Epithelial cell of esophagus (primary cell): ENCODE measurements around the gene ALDOA.

ENCODE experiments used
- DNase-seq: peaks from one replicate; pipeline ENCODE4 v3.0.0; 2010; ENCODE audit warnings: low read depth
- H3K4me3 ChIP-seq: 2 replicates; pipeline ENCODE4 v1.5.1; 2011; ENCODE audit warnings: mild to moderate bottlenecking, low read length, control low read depth
- CTCF ChIP-seq: IDR thresholded peaks from 2 replicates; pipeline ENCODE4 v1.5.1; 2011; ENCODE audit warnings: low read depth, mild to moderate bottlenecking, low read length, control low read depth, inconsistent platforms; ENCODE audit not compliant: insufficient read depth; ENCODE audit errors: missing control alignments

Gene ALDOA

DNA sequence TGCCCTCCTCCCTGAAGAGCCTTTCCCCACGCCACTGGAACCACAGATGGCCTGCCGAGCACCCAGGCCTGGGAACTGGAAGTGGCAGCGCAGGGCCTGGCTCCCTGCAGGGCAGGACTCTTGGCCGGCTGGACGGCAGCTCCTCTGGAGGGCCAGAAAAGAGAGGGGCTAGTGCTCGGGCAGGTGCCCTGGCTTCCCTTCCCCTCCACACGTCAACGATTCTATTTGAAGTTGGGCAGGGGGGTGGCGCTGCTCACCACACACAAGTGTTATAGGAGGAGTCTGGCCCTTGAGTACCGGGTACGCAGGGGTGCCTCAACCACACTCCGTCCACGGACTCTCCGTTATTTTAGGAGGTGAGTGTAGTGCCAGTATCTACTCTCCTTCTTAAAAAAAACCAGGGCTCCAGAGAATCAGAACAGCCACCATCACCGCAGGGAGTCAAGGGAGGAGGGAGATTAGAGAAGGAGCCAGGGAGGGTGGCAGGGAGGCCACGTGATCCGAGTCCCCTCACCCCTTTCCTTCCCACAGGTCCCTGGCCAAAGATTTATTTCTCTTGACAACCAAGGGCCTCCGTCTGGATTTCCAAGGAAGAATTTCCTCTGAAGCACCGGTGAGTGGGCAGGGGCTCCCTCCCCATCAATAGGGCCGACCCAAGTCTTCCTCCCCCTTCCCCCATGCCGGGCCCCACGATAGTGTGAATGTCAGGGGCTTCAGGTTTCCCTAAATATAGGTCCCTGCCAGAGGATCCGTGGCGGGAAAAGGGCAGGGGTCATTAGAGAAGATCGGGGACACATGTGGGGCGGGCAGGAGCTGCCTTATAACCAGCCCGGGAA is 1.4 kb upstream of the ALDOA start:
- peak; percentile 31 for TF ChIP-seq CTCF
- H3K4me3 ChIP-seq: peak overlapping the region; percentile 96
- peak; percentile 56 for DNase-seq

DNA sequence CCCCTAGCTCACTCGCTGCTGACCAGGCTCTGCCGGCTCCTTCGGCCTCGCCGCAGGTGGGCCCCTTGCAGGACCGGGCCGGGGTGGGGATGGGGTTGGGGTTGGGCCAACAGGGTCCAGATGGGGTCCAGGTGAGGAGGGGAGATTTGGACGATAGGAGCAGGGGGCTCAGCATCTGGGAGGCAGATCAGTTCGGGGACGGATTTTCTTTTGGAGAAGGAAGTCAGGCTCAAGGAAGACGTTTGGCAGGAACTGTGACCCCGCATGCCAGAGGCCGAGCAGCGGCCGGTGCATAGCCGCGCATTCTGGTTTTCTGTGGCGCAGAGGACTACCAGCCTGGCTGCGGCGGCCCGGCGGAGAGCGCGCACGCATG is 845 bp upstream of the ALDOA start:
- DNase-seq: no peak
- H3K4me3 ChIP-seq: peak overlapping the region; percentile 96
- TF ChIP-seq CTCF: no peak

GRCh38 chr16:30065943-30066760 is 592 bp downstream of the ALDOA start:
- DNase-seq: peak; percentile 66
- no peak for TF ChIP-seq CTCF
- H3K4me3 ChIP-seq: peak overlapping the region; percentile 96

DNA sequence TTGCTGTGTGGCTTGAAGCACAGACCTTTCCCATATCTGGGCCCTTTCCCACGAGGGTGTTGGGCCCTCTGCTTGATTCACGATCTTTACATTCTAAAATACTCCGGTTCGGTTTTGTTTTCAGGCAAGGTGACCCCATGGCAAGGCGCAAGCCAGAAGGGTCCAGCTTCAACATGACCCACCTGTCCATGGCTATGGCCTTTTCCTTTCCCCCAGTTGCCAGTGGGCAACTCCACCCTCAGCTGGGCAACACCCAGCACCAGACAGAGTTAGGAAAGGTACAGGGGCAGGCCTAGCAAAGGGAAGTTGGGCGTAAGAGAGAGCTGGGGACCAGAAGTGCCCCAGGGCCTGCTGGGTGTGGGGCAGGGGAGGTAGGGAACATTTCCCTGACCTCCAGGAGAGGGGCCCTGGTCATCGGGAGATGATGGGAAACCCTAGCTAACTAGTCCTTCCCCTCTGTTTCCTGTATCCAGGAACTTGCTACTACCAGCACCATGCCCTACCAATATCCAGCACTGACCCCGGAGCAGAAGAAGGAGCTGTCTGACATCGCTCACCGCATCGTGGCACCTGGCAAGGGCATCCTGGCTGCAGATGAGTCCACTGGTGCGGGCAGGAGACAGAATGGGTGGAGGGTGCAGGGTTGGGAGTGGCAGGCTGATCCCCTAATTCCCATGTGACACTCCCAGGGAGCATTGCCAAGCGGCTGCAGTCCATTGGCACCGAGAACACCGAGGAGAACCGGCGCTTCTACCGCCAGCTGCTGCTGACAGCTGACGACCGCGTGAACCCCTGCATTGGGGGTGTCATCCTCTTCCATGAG is 1.4 kb downstream of the ALDOA start:
- no peak for TF ChIP-seq CTCF
- DNase-seq: no peak
- peak overlapping the region; percentile 96 for H3K4me3 ChIP-seq

GRCh38 chr16:30067584-30067916 is 2.0 kb downstream of the ALDOA start:
- H3K4me3 ChIP-seq: peak overlapping the region; percentile 96
- TF ChIP-seq CTCF: no peak
- DNase-seq: no peak

DNA sequence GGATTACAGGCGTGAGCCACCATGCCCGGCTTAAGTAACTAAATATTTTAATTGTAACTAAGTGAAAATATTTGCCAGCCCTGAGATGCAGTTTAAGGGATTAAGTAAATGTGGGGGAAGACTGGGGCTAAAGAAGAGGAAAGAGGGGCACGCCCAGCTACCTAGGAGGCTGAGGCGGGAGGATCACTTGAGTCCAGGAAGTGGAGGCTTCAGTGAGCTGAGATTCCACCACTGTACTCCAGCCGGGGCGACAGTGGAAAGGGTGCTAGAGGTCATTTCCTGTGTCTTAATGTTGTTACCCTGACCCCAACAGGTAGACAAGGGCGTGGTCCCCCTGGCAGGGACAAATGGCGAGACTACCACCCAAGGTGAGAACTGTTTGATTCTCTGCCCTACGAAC is 2.8 kb downstream of the ALDOA start:
- H3K4me3 ChIP-seq: no peak overlapping the region
- DNase-seq: no peak
- no peak for TF ChIP-seq CTCF
